Measurements from ENCODE around the gene NLGN3.

Gene NLGN3

DNA sequence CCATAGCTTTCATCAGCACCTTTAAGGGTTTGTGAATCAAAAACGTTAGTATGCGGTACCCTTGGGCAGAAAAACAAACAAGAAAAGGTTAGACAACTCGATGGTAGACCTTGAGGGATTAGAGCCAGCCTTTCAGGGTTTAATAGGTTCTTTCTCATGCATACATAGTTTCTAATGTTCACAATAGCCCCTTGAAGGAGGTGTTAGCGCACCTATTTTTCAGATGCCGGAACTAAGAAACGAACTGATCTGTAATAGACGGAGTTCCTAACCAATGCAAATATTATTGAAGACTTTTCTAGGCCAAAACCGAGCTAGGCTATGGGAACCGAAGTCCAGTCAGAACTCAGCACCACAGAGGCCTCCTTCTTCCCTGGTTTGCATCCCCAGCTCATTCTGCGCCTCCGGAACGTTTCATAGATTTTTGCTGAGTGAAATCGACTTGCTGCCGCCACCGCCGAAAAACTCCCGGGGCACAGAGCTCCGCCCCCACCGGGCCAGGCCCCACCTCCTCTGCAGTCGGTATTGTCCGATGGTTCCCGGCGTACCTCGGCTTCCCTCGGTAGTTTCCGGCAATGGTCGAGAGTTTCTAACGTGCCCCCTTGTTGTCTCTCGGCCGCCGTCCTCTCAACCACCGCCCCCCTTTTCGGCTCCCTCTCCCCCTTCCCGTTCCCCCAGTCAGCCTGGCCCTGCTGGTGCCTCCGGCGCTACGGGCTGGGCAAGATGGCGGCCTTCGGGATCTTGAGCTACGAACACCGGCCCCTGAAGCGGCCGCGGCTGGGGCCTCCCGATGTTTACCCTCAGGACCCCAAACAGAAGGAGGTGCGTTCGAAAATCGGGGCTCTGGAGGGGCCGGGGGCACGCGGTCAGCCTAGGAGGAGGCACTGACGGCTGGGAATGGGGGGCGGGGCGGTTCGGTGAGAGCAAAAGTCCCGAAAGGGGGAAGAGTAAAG lies 26.3 kb upstream of the NLGN3 start, which contains the start of gene MED12:
Gene MED12, plus strand, starts transcription at position 565 of the 953 bp plus-strand sequence. Its CDS starts 159 bp downstream, at position 724.
- DNase-seq (ENCODE audit: low spot score) = peak; percentile 74

DNA sequence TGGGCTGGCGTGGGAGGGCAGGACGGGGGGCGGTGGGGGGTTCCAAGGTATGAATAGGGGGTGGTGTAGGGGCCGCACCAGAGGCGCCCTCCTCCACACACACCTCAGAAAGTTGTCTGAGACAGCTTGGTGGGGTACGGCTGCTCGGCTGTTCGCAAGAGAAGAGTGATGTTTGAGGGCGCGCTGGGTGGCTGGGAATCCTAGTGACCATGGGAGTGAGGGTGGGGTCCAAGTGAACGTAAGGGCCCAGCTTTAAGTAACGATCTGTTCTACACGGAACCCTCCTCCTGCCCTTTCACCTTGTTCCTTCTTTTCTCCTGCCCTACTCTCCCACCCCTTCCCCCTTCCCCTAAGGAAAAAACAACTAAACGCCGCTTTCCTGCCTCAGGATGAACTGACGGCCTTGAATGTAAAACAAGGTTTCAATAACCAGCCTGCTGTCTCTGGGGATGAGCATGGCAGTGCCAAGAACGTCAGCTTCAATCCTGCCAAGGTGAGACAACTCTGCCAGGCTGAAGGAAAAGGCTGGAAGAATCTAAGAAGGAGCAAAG lies 25.6 kb upstream of the NLGN3 start:
- DNase-seq (ENCODE audit: low spot score) = no peak

DNA sequence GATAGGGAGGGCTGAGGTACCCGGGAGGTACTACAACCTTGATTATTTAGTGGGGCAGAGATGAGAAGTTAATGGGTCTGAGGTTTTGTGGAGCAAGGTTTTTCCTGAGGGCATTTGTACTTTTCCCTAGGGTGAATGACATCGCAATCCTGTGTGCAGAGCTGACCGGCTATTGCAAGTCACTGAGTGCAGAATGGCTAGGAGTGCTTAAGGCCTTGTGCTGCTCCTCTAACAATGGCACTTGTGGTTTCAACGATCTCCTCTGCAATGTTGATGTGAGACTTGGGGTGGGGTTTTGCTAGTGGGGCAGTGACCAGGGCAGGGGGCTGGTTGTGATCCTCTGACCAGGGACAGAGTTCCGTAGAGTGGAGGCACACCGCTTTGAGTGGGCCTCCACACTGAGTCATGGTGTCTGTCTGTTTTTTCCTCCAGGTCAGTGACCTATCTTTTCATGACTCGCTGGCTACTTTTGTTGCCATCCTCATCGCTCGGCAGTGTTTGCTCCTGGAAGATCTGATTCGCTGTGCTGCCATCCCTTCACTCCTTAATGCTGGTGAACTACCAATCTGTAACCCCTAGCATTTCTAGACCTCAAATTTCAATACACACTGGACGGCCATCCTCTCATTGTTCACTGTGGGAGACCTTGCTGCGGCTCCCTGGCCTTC lies 16.3 kb upstream of the NLGN3 start:
- DNase-seq (ENCODE audit: low spot score) = no peak

- DNase-seq (ENCODE audit: low spot score) = peak; percentile 81
These were observed 15.5 kb upstream of the NLGN3 start for GRCh38 chrX:71128915-71129765.

- no peak for DNase-seq (ENCODE audit: low spot score)
These were observed 13.1 kb upstream of the NLGN3 start for GRCh38 chrX:71131510-71131909.

DNA sequence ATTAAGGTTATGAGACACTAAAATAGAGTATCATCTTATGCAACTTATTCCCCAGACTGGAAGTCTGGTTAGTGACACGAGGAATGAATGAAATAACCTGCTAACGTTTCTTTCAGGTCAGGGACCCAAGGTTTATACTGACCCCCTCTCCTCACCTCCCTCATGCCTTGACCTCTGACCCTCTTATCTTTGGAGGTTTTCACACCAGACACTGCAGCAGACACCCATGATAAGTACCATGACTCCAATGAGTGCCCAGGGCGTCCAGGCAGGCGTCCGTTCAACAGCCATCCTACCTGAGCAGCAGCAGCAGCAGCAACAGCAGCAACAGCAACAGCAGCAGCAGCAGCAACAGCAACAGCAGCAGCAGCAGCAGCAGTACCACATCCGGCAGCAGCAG lies 4.2 kb upstream of the NLGN3 start:
- no peak for DNase-seq (ENCODE audit: low spot score)

GRCh38 chrX:71143508-71143907 lies 1.1 kb upstream of the NLGN3 start:
- no peak for DNase-seq (ENCODE audit: low spot score)

GRCh38 chrX:71147496-71148277 lies 3.0 kb downstream of the NLGN3 start:
- no peak for DNase-seq (ENCODE audit: low spot score)

DNA sequence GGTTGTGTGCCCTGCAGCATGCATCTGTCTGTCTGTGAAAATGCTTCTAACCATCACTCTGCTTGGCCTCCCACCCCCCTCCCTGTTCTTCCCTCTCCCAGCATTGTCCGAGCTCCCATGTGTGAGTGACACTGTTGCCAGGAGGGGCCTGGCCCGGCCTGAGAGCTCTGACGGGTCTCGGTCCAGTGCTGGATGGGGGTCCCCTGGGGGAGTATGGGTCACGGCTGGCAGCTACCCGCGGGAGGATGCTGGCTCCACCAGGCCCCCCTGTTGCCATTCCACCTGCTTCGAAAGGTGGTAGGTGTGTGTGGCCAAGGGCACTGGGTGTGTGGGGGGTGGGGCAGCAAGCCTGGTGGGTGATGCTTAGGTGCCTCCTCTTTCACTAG lies 3.6 kb downstream of the NLGN3 start:
- DNase-seq (ENCODE audit: low spot score) = no peak

DNA sequence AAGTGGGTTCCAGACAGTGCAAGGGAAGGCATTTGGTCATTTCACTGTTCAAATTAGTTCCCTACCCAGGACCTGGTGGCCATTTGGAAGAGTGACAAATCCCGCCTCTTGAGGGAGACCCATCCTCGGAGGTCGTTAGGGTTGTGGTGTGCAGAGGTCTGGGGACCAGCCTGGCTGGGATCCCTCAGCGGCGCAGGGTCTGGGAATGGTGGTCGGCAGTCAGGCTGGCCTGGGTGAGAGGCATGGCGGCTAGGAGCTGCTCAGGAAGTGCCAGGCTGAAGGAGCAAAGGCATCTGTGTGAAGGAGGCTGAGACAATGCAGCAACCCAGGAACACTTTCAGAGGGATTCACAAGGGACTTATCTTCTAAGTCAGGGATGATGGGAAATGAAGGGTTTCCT lies 6.7 kb downstream of the NLGN3 start:
- no peak for DNase-seq (ENCODE audit: low spot score)

- no peak for DNase-seq (ENCODE audit: low spot score)
These were observed 9.6 kb downstream of the NLGN3 start for GRCh38 chrX:71154196-71154595.

GRCh38 chrX:71154641-71155040 lies 10.0 kb downstream of the NLGN3 start:
- no peak for DNase-seq (ENCODE audit: low spot score)

DNA sequence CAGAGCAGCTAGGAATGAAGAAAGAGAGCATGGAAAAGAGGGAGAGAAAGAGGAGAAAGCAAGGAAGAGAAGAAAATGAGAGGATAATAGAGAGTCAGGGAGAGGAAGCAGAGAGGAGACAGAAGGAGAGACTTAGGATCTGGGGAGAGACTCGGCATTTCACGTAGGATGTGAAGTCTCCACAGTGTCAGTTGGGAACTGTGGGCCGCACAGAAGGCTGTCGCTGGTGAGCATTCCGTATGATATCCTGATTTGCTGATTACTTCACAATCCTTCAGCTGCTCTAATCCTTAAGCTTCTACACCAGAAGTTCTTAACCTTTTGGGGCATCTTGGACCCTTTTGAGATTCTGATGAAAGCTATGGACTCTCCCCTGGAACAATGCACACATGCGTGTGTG lies 14.0 kb downstream of the NLGN3 start:
- DNase-seq (ENCODE audit: low spot score) = no peak

DNA sequence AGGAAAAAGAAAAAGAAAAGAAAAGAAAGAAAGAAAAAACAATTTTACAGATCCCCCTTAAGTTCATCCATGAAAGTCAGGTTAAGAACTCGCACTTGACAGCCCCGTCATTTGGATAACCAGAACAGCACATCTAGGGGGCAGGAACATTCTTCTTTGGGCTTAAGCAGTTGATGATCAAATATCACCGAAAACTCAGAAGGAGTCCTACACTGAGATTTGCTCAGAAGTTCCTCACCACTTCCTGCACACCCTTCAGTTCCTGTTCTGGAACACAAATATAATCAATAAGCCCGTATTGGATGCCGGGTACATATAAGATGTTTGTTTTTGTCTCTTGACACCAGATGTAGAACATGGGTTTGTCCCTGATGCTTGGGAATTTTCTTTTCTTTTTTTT lies 14.7 kb downstream of the NLGN3 start:
- no peak for DNase-seq (ENCODE audit: low spot score)

GRCh38 chrX:71160475-71160874 lies 15.8 kb downstream of the NLGN3 start:
- DNase-seq (ENCODE audit: low spot score) = no peak

- no peak for DNase-seq (ENCODE audit: low spot score)
These were observed 18.3 kb downstream of the NLGN3 start for GRCh38 chrX:71162981-71163380.

DNA sequence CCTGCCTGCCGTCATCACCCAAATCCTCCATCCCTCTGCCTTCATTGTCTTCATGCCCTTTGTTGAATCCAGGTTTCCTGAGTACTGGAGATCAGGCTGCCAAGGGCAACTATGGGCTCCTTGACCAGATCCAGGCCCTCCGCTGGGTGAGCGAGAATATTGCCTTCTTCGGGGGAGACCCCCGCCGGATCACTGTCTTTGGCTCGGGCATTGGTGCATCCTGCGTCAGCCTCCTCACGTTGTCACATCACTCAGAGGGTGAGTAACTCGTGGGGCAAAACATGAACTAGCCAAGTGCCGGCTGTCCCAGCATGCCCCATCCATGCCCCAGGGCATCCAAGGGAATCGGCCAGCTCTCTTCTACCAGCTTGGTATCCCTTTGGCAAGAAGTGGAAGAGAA lies 19.4 kb downstream of the NLGN3 start:
- DNase-seq (ENCODE audit: low spot score) = no peak

GRCh38 chrX:71166461-71166860 lies 21.8 kb downstream of the NLGN3 start:
- no peak for DNase-seq (ENCODE audit: low spot score)

- no peak for DNase-seq (ENCODE audit: low spot score)
These were observed 22.6 kb downstream of the NLGN3 start for GRCh38 chrX:71167031-71167781.

DNA sequence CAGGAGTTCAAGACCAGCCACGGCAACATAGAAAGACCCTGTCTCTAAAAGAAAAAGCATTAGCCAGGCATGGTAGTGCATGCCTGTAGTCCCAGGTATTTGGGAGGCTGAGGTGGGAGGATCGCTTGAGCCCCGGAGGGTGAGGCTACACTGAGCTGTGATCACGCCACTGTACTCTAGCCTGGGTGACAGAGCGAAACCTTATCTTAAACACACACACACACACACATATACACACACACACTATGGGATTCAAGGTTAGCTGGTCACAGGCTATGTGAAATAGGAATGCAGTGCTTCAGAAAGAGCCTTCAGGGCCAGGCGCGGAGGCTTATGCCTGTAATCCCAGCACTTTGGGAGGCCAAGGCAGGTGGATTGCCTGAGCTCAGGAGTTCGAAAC lies 23.5 kb downstream of the NLGN3 start:
- DNase-seq (ENCODE audit: low spot score) = no peak

DNA sequence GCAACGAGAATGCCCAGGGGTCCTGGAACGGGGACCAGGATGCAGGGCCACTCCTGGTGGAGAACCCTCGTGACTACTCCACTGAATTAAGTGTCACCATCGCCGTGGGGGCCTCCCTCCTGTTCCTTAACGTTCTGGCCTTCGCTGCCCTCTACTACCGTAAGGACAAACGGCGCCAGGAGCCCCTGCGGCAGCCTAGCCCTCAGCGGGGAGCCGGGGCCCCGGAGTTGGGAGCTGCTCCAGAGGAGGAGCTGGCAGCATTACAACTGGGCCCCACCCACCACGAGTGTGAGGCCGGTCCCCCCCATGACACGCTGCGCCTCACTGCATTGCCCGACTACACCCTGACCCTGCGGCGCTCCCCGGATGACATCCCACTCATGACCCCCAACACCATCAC lies 24.9 kb downstream of the NLGN3 start:
- DNase-seq (ENCODE audit: low spot score) = no peak

All from HuH-7 (cell line).